K562 (cell line): ENCODE results near the gene TRPV5. TPM values are rescaled to one million over a fixed set of nuclear protein-coding genes. Genes with fewer than 3 reads are reported as not detected.

Experiments used
- ATAC-seq: fragments of 200-7000 bp; cut with Tn5 transposase; 3 replicates; pipeline ENCODE4 v1.9.1; 2020; ENCODE audit warnings: moderate library complexity
- BruUV-seq: library from RNA; stranded (reverse); fragments of 400-500 nt; replicated peaks from 2 replicates; lab custom pipeline; 2021; lab: Mats Ljungman, UMichigan
- CTCF ChIA-PET: fragments of 300-600 bp; formaldehyde crosslinking; extraction: SDS; loops from one replicate; lab custom pipeline; 2021; ENCODE audit warnings: low intra/inter-chr PET ratio; lab: Yijun Ruan, JAX
- POLR2A ChIA-PET: fragments of 300-600, 350-650 bp; sonication (Branson Sonifier 250); formaldehyde crosslinking; extraction: SDS; loops from one replicate; lab custom pipeline; 2021; ENCODE audit warnings: antibody characterized with exemption, inconsistent platforms; lab: Yijun Ruan, JAX
- DNase-seq, 4 experiments: peaks; one replicate each; pipeline versions ENCODE4 v3.0.0 to v3.0.0-alpha.2; 2011 to 2018; ENCODE audit warnings: low spot score in 3 of 4, mixed read lengths in 3 of 4; ENCODE audit errors: extremely low read depth in 1 of 4
- FAIRE-seq: peaks from 2 replicates; lab custom pipeline; 2011; peaks lifted over from hg19 to GRCh38; lab: Jason Lieb, UNC
- H2AFZ ChIP-seq: 2 replicates; pipeline ENCODE4 v1.6.0; 2011; ENCODE audit warnings: low read depth, low read length, control low read depth, inconsistent platforms
- H3K27ac ChIP-seq: fragments of 200-600 bp; 3 replicates; pipeline ENCODE4 v1.8.0; 2011; ENCODE audit warnings: low read depth, mild to moderate bottlenecking, control low read depth, inconsistent platforms, low read length, moderate library complexity, mixed read lengths; ENCODE audit errors: extremely low read depth
- H3K27me3 ChIP-seq, 2 experiments: fragments of 300-600 bp in 1 of 2; 2 replicates in 1 of 2; 3 replicates in 1 of 2; pipeline versions ENCODE4 v1.6.0 to v1.8.0; 2011; ENCODE audit warnings: inconsistent platforms in 2 of 2, low read length in 2 of 2, mild to moderate bottlenecking in 1 of 2, mixed read lengths in 1 of 2, moderate library complexity in 1 of 2; ENCODE audit not compliant: control insufficient read depth in 2 of 2, insufficient read depth in 2 of 2
- H3K36me3 ChIP-seq: fragments of 300-600 bp; 3 replicates; pipeline ENCODE4 v1.8.0; 2011; ENCODE audit warnings: mild to moderate bottlenecking, low read length, inconsistent platforms; ENCODE audit not compliant: control insufficient read depth, insufficient read depth
- H3K4me1 ChIP-seq, 2 experiments: fragments of 200-600 bp in 1 of 2; replicated peaks in 1 of 2; 2 replicates in 1 of 2; 3 replicates in 1 of 2; pipeline versions ENCODE4 v1.5.1 to v1.8.0; 2011; ENCODE audit warnings: inconsistent platforms in 2 of 2, low read length in 2 of 2, mild to moderate bottlenecking in 1 of 2, mixed read lengths in 1 of 2, moderate library complexity in 1 of 2; ENCODE audit not compliant: control insufficient read depth in 2 of 2, insufficient read depth in 2 of 2
- H3K4me2 ChIP-seq: 2 replicates; pipeline ENCODE4 v1.6.1; 2011; ENCODE audit warnings: low read length, control low read depth, inconsistent platforms, mixed read lengths; ENCODE audit not compliant: insufficient read depth
- H3K4me3 ChIP-seq: fragments of 200-600 bp; sonication (generic), shearing (Covaris generic); 2 replicates; pipeline ENCODE4 v1.5.1; 2016; ENCODE audit warnings: control low read depth, inconsistent platforms
- H3K79me2 ChIP-seq: fragments of 200-600 bp; 3 replicates; pipeline ENCODE4 v1.8.0; 2011; ENCODE audit warnings: low read length, inconsistent platforms; ENCODE audit not compliant: control insufficient read depth, insufficient read depth
- H3K9ac ChIP-seq, 2 experiments: 2 replicates each; pipeline versions ENCODE4 v1.6.0 to v1.6.1; 2011; ENCODE audit warnings: low read depth in 2 of 2, low read length in 2 of 2, control low read depth in 1 of 2, inconsistent platforms in 1 of 2, mild to moderate bottlenecking in 1 of 2, mixed read lengths in 1 of 2; ENCODE audit not compliant: insufficient read depth in 1 of 2
- H3K9me1 ChIP-seq: one replicate; pipeline ENCODE4 v1.6.0; 2011; ENCODE audit warnings: inconsistent platforms, mild to moderate bottlenecking, low read length, moderate library complexity; ENCODE audit not compliant: control insufficient read depth, insufficient read depth
- H3K9me3 ChIP-seq: replicated peaks from 2 replicates; pipeline ENCODE4 v1.5.1; 2011; ENCODE audit warnings: low read depth, low read length, inconsistent platforms; ENCODE audit not compliant: control insufficient read depth, insufficient read depth
- H4K20me1 ChIP-seq: replicated peaks from 2 replicates; pipeline ENCODE4 v1.6.1; 2011; ENCODE audit warnings: low read length, inconsistent platforms, mixed read lengths; ENCODE audit not compliant: control insufficient read depth, insufficient read depth
- CREB3L1 ChIP-seq: fragments of 450-650 bp; IDR thresholded peaks from 2 replicates; pipeline ENCODE4 v1.6.1; 2014; ENCODE audit warnings: low read depth, mild to moderate bottlenecking, moderate library complexity, borderline replicate concordance
- HCFC1 ChIP-seq: IDR thresholded peaks from 2 replicates; pipeline ENCODE4 v1.6.1; 2012; ENCODE audit warnings: low read depth, low read length, improper control_type of control experiment
- TEAD4 ChIP-seq, 2 experiments: sonication (generic) in 1 of 2; formaldehyde crosslinking in 1 of 2; IDR thresholded peaks; 2 replicates each; pipeline versions ENCODE4 v1.6.1 to v1.8.0; 2012 to 2022; ENCODE audit warnings: borderline replicate concordance in 1 of 2, inconsistent platforms in 1 of 2, low read length in 1 of 2, mild to moderate bottlenecking in 1 of 2, missing genetic modification reagents in 1 of 2
- ZNF197 ChIP-seq: fragments of 200-800 bp; sonication (Bioruptor generic); IDR thresholded peaks from 2 replicates; pipeline ENCODE4 v1.6.1; 2016; ENCODE audit warnings: low read depth, missing genetic modification characterization, missing compliant biosample characterization
- ZNF507 ChIP-seq: conservative IDR thresholded peaks from 2 replicates; pipeline ENCODE4 v1.6.1; 2017; ENCODE audit warnings: missing genetic modification characterization, missing compliant biosample characterization
- ZNF584 ChIP-seq: fragments of 200-800 bp; sonication (Bioruptor generic); IDR thresholded peaks from 2 replicates; pipeline ENCODE4 v1.6.1; 2016; ENCODE audit warnings: low read depth, mild to moderate bottlenecking, missing genetic modification characterization, missing compliant biosample characterization
- WGBS: fragments of 100-300 bp; shearing (Covaris generic); methylation state at CpG from one replicate; pipeline ENCODE4 v1.1.6; 2016; ENCODE audit warnings: low coverage, mixed read lengths; ENCODE audit not compliant: insufficient coverage; ENCODE audit errors: missing lambda C conversion rate; 5-methylcytosine and 5-hydroxymethylcytosine counted together
- in situ Hi-C: fragments of 300-500 bp; cut with MboI; formaldehyde crosslinking; loops from 4 replicates; pipeline ENCODE4 v1.15.0; 2018; ENCODE audit warnings: inconsistent platforms, mixed read lengths
- intact Hi-C: fragments of 100-400 bp; cut with micrococcal nuclease; formaldehyde crosslinking; loops from 2 replicates; pipeline ENCODE4 v1.14.2; 2022
- polyA plus RNA-seq, 8 experiments: library from polyadenylated mRNA; depleted of rRNA in 4 of 8; stranded (reverse) in 5 of 8; unstranded in 3 of 8; fragments of >200 nt; fragmentation: Nextera tagmentation in 2 of 8; fragmentation: Illumina TruSeq in 1 of 8; extraction: Ambion mirVana in 2 of 8; extraction: Trizol in 1 of 8; gene quantifications; 2 replicates each; pipeline versions ENCODE4 v1.2.1 to v1.2.3, GENCODE V29; 2011 to 2014; ENCODE audit warnings: inconsistent platforms in 1 of 8, missing spikeins in 1 of 8
- total RNA-seq, 7 experiments: library from RNA; depleted of rRNA in 6 of 7; stranded (reverse); fragments of >200 nt in 6 of 7; fragmentation: Illumina TruSeq in 2 of 7; extraction: Trizol in 2 of 7; gene quantifications; 2 replicates each; pipeline versions ENCODE4 v1.2.1 to v1.2.3, GENCODE V29; 2011 to 2021; ENCODE audit warnings: low replicate concordance in 1 of 7

The TRPV5 gene
- total and polyA plus RNA-seq, 9 of the 15 experiments (the other 6 are each of a cell fraction or from before 2014, with no cell fraction given): not detected

GRCh38 chr7:142876991-142877910 is 56.3 kb downstream of the TRPV5 start (continued):
- no peak for TF ChIP-seq ZNF507
- no peak for TF ChIP-seq ZNF584 (CRISPR knock-in tag)
- no peak for TF ChIP-seq ZNF197 (CRISPR knock-in tag)
- no peak for TF ChIP-seq HCFC1

GRCh38 chr7:142876236-142876960 is 57.1 kb downstream of the TRPV5 start:
- no peak for ATAC-seq
- Histone ChIP-seq H3K27ac (no peak overlapping the region), H3K9ac (no peak overlapping the region), H2AFZ (no peak overlapping the region), H3K36me3 (no peaks in the 10 kb centered on the region), H3K4me2 (no peak overlapping the region), H3K9me1 (no peaks in the 10 kb centered on the region), H3K27me3 (peaks cover 27 to 81% of the 10 kb centered on the region in 2 experiments), H3K9me3 (no peaks in the 10 kb centered on the region), H3K79me2 (no peaks in the 10 kb centered on the region), H3K4me1 (peaks cover 0 to 3% of the 10 kb centered on the region in 2 experiments; a peak in 1 of 5 replicates), H4K20me1 (no peaks in the 10 kb centered on the region), H3K4me3 (no peak overlapping the region)
- FAIRE-seq: no peak
- TF ChIP-seq CREB3L1 (no peak), TEAD4 (IDR thresholded peaks at IDR 0.05; ENCODE audit: low read length) (no peak), TEAD4 (CRISPR knock-in tag; IDR thresholded peaks at IDR 0.05; ENCODE audit: borderline replicate concordance) (0 out of 2 replicates have a peak, but pooled peaks have one; percentile 11)
- DNase-seq: no peak
- WGBS: 1% methylated on average over 9 of the region's 9 CpGs
- BruUV-seq: no TSS peak
- in situ Hi-C loops: loop anchor here (5.0 kb wide), 2 partner anchors 126 to 336 kb away; no protein-coding TSS in a partner anchor
- ChIA-PET POLR2A (no interaction called here), CTCF (interaction anchor here (4.6 kb wide), 1 partner anchor 126 kb away, joined by 31 read pairs; no protein-coding TSS in a partner anchor)
- intact Hi-C loops: no loop called here
